ENCODE results near the gene SPACA9.

SPACA9 gene

DNA sequence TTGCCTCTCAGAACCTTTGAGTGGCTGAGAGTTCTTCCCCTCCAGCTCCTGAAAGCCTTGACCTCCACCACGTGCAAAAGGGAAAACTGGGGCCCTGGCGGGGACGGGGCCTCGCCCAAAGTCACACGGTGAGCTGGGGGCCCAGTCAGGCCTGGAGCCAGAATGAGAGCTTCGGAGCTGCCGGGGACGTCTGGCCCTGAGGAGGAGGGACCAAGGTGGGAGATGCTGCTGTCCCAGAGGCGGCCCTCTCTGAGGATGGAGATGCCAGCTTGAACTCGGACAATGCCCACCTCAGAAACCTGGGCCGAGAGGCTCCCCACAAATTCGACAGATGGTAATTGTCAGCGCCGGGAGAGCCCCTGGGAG lies 1.3 kb upstream of the SPACA9 start:
- no peak for TF ChIP-seq ZFX (IDR thresholded peaks at IDR 0.05)
- TF ChIP-seq, protein P1, sequence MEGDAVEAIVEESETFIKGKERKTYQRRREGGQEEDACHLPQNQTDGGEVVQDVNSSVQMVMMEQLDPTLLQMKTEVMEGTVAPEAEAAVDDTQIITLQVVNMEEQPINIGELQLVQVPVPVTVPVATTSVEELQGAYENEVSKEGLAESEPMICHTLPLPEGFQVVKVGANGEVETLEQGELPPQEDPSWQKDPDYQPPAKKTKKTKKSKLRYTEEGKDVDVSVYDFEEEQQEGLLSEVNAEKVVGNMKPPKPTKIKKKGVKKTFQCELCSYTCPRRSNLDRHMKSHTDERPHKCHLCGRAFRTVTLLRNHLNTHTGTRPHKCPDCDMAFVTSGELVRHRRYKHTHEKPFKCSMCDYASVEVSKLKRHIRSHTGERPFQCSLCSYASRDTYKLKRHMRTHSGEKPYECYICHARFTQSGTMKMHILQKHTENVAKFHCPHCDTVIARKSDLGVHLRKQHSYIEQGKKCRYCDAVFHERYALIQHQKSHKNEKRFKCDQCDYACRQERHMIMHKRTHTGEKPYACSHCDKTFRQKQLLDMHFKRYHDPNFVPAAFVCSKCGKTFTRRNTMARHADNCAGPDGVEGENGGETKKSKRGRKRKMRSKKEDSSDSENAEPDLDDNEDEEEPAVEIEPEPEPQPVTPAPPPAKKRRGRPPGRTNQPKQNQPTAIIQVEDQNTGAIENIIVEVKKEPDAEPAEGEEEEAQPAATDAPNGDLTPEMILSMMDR (conservative IDR thresholded peaks at IDR 0.05), result no peak
- peak overlapping the region; percentile 65 for H3K27ac ChIP-seq

DNA sequence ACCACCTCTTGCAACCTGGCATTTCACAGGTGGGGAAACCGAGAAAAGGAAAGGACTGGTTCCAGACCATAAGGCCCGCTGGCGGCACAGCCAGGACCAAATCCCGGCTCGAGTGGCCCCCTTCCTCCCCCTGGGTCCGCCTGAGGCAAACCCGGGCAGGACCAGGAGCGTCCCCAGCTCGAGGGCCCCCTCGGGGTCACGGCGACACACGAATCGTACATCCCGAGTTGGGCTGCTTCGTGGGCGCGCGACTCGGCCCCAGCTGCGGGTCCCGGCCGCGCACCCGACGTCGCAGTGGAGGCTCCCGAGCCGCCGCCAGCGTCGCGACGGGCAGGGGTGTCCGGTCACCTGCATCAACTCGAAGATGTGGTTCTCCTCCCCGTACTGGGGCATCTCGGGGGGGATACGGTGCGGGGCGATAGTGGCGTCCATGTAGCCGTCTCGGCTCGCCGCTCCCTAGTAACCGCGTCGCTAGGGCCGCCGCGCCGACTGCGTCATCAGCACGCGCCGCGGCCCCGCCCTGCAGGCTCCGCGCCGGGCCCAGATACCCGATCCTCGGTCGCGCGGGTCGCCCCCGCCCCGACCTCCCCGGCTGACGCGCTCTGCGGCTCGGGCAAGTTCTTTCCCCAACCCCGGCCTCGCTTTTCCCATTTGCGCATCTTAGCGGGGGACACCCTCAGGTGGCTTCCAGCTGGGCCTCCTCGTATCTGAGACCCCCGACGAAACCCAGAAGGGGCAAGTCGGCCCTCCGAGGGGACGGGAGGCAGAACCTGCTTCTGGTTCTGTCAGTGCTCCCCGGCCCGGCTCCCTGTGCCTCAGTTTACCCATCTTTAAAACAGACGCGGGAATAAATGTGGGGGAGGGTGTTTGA lies 639 bp upstream of the SPACA9 start, which contains the start of gene AK8:
Gene AK8 (minus strand): TSS at position 461 of the 871 bp plus-strand sequence. CDS start 29 bp downstream, at position 432.
- peak within 1 kb of the TSS; percentile 65 for H3K27ac ChIP-seq
- TF ChIP-seq, protein P1 (conservative IDR thresholded peaks at IDR 0.05), result no peak
- TF ChIP-seq ZFX (IDR thresholded peaks at IDR 0.05), result peak; percentile 75; the same call in 1 of the 2 replicates

DNA sequence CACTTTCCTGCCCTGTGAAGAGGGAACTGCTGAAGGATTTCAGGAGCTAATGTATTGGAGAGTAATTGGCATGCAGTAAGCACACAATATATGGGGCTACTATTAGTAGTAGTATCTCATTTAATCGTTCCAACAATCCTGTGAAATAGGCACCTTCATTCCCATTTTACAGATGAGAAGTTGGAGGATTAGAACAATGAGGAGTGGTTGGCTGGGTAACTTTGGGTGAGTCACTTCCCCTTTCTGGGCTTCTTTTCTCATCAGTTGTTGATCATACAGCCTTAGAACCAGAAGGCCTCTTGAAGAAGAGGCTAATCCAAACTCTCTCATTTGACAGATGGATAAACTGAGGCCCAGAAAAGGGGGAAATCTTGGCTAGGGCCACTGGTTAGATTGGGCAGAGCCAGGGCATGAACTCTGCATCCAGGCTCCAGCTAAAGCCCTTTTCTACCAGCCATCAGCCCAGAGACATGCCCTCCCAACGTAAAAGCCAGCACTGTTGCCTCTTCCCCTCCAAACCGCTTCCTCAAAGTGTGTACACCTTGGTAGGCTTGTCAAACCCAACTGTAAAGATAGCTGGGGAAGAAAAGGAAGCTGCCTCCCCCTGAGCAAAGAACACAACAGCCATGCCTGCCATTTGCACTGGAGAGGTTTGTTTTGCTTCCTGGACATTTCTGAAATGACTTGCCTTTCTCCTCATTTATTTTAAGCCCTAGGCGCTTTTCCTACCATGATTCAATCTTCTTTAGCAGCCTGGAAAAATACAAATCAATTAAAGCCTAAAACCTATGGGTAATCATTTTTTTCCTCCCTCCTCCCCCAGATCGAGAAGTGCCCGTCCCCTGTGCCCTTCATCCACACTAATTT lies 992 bp downstream of the SPACA9 start:
- TF ChIP-seq, protein P1 (conservative IDR thresholded peaks at IDR 0.05), result no peak
- no peak for TF ChIP-seq ZFX (IDR thresholded peaks at IDR 0.05)
- H3K27ac ChIP-seq, result no peak overlapping the region

DNA sequence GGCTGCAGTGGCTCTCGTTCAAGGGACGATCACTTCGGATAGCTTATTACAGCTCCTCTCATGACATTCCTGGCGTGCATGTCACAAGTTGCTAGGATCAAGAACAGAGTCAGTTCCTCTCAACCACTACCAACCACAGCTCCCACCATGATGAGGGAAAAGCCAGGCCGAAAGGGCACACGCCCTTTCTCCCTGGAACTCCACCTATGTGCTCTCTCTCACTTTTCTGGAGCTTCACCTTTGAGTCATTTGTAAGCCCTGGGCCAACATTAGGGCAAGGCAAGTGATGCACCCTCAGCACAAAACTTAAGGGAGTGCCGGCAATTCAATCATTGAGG lies 1.6 kb downstream of the SPACA9 start:
- no peak overlapping the region for H3K27ac ChIP-seq

DNA sequence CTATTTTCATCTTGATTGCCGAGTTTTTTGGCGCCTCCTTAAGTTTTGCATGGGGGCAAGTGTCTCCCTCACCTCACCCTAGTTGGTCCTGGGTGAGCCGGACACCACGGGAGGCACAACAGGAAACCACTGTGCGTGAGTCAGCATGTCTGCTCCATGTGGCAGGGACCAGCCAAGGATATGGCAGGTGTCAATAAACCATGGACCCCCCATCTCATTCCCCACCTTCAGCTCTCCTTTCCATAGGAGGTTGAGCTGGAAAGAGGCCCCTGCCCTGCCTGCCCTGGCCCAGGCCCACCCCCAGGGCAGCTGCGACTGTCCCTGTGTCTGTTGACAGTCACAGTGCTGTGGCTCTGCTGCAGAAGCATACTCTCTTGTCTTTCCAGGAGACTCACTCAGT lies 3.1 kb downstream of the SPACA9 start:
- TF ChIP-seq ZFX (IDR thresholded peaks at IDR 0.05), result no peak
- TF ChIP-seq, protein P1 (conservative IDR thresholded peaks at IDR 0.05), result no peak
- H3K27ac ChIP-seq, result no peak overlapping the region

More for the DNA sequence above, 1.6 kb downstream of the SPACA9 start:
- no peak for TF ChIP-seq ZFX (IDR thresholded peaks at IDR 0.05)
- TF ChIP-seq, protein P1 (conservative IDR thresholded peaks at IDR 0.05), result no peak

DNA sequence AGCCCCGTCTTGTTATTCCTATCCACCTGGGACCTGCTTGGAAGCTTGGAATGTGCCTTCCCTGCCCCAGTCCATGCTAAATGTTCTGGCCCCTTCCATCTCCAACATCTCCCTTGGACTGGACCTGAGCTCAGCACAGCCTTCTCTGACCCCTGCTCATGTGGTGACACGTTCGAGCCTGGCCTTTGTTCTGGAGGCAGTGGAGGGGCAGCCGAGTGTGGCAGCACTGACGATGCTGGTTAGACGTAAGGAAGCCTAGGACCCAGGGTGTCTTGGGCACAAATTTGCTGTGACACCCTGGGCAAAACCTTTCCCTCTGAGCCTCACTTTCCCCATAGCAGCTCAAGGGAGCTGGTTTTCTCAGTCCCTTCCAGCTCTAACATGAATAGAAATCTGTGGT lies 3.9 kb downstream of the SPACA9 start:
- TF ChIP-seq ZFX (IDR thresholded peaks at IDR 0.05), result no peak
- TF ChIP-seq, protein P1 (conservative IDR thresholded peaks at IDR 0.05), result no peak
- no peak overlapping the region for H3K27ac ChIP-seq

Data from C4-2B (cell line).